WTC11 (cell line): ENCODE results near the gene ZNF3. TPM values are rescaled to one million over a fixed set of nuclear protein-coding genes. Genes with fewer than 3 reads are reported as not detected.

Experiments
- ATAC-seq: fragments of 200-7000 bp; cut with Tn5 transposase; 2 replicates; pipeline ENCODE4 v1.10.0; 2021; ENCODE audit warnings: mild to moderate bottlenecking, moderate library complexity
- CTCF ChIA-PET: fragments of 300-600 bp; sonication (Branson Sonifier 250); formaldehyde crosslinking; loops from one replicate; lab custom pipeline; 2021; ENCODE audit warnings: antibody characterized with exemption; lab: Charles Lee
- POLR2A ChIA-PET: fragments of 350-600 bp; sonication (Branson Sonifier 250); formaldehyde crosslinking; loops from one replicate; lab custom pipeline; 2021; ENCODE audit warnings: antibody characterized with exemption; lab: Charles Lee
- DNase-seq: peaks from one replicate; pipeline ENCODE4 v3.0.0; 2021; ENCODE audit warnings: low spot score
- H3K27ac Mint-ChIP-seq: 2 replicates; pipeline ENCODE4 v1.8.0; 2021; ENCODE audit warnings: mixed read lengths
- H3K27me3 Mint-ChIP-seq: 2 replicates; pipeline ENCODE4 v1.8.0; 2021; ENCODE audit warnings: low read depth, mild to moderate bottlenecking, moderate library complexity, mixed read lengths
- H3K36me3 Mint-ChIP-seq: 2 replicates; pipeline ENCODE4 v1.8.0; 2021; ENCODE audit warnings: mixed read lengths
- H3K4me1 Mint-ChIP-seq: 2 replicates; pipeline ENCODE4 v1.8.0; 2022; ENCODE audit warnings: mixed read lengths
- H3K4me3 Mint-ChIP-seq: 2 replicates; pipeline ENCODE4 v1.8.0; 2021; ENCODE audit warnings: mild to moderate bottlenecking, moderate library complexity, mixed read lengths
- H3K9me3 Mint-ChIP-seq: 2 replicates; pipeline ENCODE4 v1.8.0; 2021; ENCODE audit warnings: mixed read lengths
- AFF4 ChIP-seq: sonication (generic); formaldehyde crosslinking; IDR thresholded peaks from 2 replicates; pipeline ENCODE4 v1.8.1; 2023; ENCODE audit warnings: mild to moderate bottlenecking, missing genetic modification reagents, borderline replicate concordance
- ATF2 ChIP-seq: sonication (generic); formaldehyde crosslinking; IDR thresholded peaks from 2 replicates; pipeline ENCODE4 v1.8.1; 2022; ENCODE audit warnings: low read depth, missing genetic modification reagents, borderline replicate concordance
- CBFB ChIP-seq: sonication (generic); formaldehyde crosslinking; IDR thresholded peaks from 2 replicates; pipeline ENCODE4 v1.8.1; 2022; ENCODE audit warnings: mild to moderate bottlenecking, low read depth, missing genetic modification reagents
- CTCF ChIP-seq: fragments of 200-600 bp; IDR thresholded peaks from 2 replicates; pipeline ENCODE4 v1.8.0; 2022; ENCODE audit warnings: antibody characterized with exemption
- ELF4 ChIP-seq: sonication (generic); formaldehyde crosslinking; IDR thresholded peaks from 2 replicates; pipeline ENCODE4 v1.8.1; 2022; ENCODE audit warnings: low read depth, mild to moderate bottlenecking, moderate library complexity, missing genetic modification reagents
- HMGA2 ChIP-seq: fragments of 250-450 bp; sonication (Bioruptor Pico); IDR thresholded peaks from 2 replicates; pipeline ENCODE4 v1.4.0; 2021; ENCODE audit warnings: mild to moderate bottlenecking, moderate library complexity
- IRF2 ChIP-seq: sonication (generic); formaldehyde crosslinking; IDR thresholded peaks from 2 replicates; pipeline ENCODE4 v1.8.0; 2022; ENCODE audit warnings: low read depth, missing genetic modification reagents, borderline replicate concordance
- NFATC4 ChIP-seq: fragments of 250-450 bp; sonication (Bioruptor Pico); IDR thresholded peaks from 2 replicates; pipeline ENCODE4 v1.9.0; 2021; ENCODE audit warnings: mild to moderate bottlenecking
- NFYB ChIP-seq: sonication (generic); formaldehyde crosslinking; conservative IDR thresholded peaks from 2 replicates; pipeline ENCODE4 v1.8.0; 2022; ENCODE audit warnings: low read depth, missing genetic modification reagents
- TCF7 ChIP-seq: sonication (generic); formaldehyde crosslinking; IDR thresholded peaks from 2 replicates; pipeline ENCODE4 v1.8.0; 2022; ENCODE audit warnings: mild to moderate bottlenecking, low read depth, missing genetic modification reagents, moderate library complexity
- USF1 ChIP-seq: sonication (generic); formaldehyde crosslinking; IDR thresholded peaks from 2 replicates; pipeline ENCODE4 v1.8.0; 2022; ENCODE audit warnings: mild to moderate bottlenecking, missing genetic modification reagents
- ZNF232 ChIP-seq: sonication (generic); formaldehyde crosslinking; IDR thresholded peaks from 2 replicates; pipeline ENCODE4 v1.8.0; 2022; ENCODE audit warnings: mild to moderate bottlenecking, missing genetic modification reagents
- ZNF532 ChIP-seq: fragments of 250-450 bp; sonication (Bioruptor Pico); IDR thresholded peaks from 2 replicates; pipeline ENCODE4 v1.9.0; 2021; ENCODE audit warnings: mild to moderate bottlenecking, borderline replicate concordance
- total RNA-seq: library from RNA; stranded (reverse); gene quantifications from 3 replicates; pipeline ENCODE4 v1.2.3, GENCODE V29; 2021

Gene ZNF3
- total RNA-seq, 1 experiment from 2014 or later, result 48.3 TPM

GRCh38 chr7:100074841-100075240 is 6.7 kb downstream of the ZNF3 start:
- POLR2A ChIA-PET, result no interaction called here
- Mint-ChIP-seq H3K4me3 (no peak overlapping the region), H3K27me3 (peaks cover 13% of the 10 kb centered on the region), H3K4me1 (peaks cover 3% of the 10 kb centered on the region; the same call in 1 of the 2 replicates), H3K27ac (no peak overlapping the region), H3K9me3 (peaks cover 54% of the 10 kb centered on the region), H3K36me3 (peaks cover 94% of the 10 kb centered on the region)
- no peak for DNase-seq
- no peak for ATAC-seq
- TF ChIP-seq USF1 (CRISPR knock-in tag) (no peak), NFATC4 (CRISPR knock-in tag) (no peak)
- CTCF ChIA-PET, result interaction anchor here (1.1 kb wide), 1 partner anchor 84 kb away, joined by 3 read pairs; no protein-coding TSS in a partner anchor

GRCh38 chr7:100072462-100072861 is 9.1 kb downstream of the ZNF3 start:
- ChIA-PET CTCF (no interaction called here), POLR2A (no interaction called here)
- DNase-seq, result no peak
- Mint-ChIP-seq H3K4me3 (no peak overlapping the region), H3K9me3 (peaks cover 57% of the 10 kb centered on the region), H3K36me3 (peaks cover 84% of the 10 kb centered on the region), H3K27ac (no peak overlapping the region), H3K27me3 (peaks cover 13% of the 10 kb centered on the region), H3K4me1 (no peaks in the 10 kb centered on the region)
- no peak for ATAC-seq
- TF ChIP-seq ATF2 (CRISPR knock-in tag), result no peak
- no peak for TF ChIP-seq ELF4
- TF ChIP-seq HMGA2 (CRISPR knock-in tag), result no peak
- TF ChIP-seq TCF7 (CRISPR knock-in tag), result no peak
- TF ChIP-seq CBFB, result no peak
- TF ChIP-seq NFYB (CRISPR knock-in tag), result no peak
- TF ChIP-seq NFATC4 (CRISPR knock-in tag), result no peak
- TF ChIP-seq ZNF232 (CRISPR knock-in tag), result no peak
- TF ChIP-seq IRF2 (CRISPR knock-in tag), result no peak
- TF ChIP-seq ZNF532 (CRISPR knock-in tag), result no peak
- no peak for TF ChIP-seq AFF4 (CRISPR knock-in tag)
- TF ChIP-seq CTCF, result no peak
